ENCODE measurements around the gene MGAM2.

The MGAM2 gene

DNA sequence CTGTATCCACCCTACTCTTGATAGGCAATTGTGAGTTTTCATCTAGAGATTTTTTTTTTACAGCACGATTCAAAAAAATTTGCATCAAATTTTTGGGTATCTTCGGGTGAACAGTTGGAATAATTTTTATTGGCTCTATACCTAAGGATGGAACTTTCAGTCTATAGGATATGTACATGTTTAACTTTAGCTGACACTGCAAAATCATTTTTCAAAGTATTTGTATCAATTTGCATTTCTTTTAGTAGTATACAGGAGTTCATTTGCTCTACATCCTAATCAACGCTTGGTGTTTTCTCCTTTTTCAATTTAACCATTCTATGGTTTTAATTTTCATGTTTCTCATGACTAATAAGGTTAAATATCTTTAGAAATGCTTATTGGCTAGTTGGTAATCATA lies 11.7 kb downstream of the MGAM2 start:
- DNase-seq, result no peak

DNA sequence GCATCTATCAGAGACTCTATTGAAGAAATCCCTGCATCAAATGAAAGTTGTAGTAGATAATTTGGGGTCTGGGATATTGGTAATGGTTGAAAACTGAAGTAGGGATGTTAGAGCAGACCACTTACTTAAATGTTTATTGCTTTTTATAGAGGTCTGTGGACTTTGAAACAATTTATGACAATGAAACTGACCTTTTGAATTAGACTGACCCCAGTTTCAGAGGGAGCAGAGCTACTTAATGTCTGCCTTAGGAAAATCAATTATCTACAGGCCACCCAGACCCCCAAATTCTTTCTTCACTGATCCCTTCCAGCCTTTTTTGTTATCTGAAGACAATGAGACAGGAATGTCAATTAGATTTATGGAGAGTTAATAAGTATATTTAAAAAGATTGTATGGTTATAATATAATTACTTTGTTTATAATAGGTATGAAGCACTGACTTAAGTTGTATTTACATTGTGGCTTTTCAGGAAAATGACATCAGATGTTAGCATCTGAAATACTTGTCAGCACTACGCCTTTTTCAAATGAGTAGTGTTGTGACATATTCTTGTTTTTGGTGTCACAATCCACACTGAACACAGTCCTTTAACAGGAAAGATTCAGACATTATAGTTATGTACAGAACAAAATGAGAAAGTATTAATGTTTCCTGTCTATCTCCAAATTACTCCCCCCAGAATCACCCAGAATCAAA lies 13.9 kb downstream of the MGAM2 start:
- no peak for DNase-seq

DNA sequence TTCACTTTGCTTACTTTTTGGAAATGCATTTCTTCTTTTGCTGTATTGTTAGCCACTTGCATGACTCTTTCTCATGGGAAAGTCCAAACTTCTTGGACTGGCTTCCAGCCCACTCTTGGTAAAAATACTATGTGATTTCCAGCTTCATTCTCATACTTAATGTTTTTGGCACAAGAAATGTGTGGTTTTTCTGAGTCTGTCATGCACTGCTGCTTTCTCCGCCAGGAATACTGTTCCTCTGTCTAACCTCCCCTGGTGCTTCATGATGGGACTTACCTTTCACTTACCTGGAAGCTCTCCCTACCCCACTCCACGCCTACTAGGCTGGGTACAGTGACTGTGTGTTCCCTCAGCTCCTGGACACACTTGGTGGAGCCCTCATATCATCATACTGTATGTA lies 18.7 kb downstream of the MGAM2 start:
- DNase-seq, result no peak

DNA sequence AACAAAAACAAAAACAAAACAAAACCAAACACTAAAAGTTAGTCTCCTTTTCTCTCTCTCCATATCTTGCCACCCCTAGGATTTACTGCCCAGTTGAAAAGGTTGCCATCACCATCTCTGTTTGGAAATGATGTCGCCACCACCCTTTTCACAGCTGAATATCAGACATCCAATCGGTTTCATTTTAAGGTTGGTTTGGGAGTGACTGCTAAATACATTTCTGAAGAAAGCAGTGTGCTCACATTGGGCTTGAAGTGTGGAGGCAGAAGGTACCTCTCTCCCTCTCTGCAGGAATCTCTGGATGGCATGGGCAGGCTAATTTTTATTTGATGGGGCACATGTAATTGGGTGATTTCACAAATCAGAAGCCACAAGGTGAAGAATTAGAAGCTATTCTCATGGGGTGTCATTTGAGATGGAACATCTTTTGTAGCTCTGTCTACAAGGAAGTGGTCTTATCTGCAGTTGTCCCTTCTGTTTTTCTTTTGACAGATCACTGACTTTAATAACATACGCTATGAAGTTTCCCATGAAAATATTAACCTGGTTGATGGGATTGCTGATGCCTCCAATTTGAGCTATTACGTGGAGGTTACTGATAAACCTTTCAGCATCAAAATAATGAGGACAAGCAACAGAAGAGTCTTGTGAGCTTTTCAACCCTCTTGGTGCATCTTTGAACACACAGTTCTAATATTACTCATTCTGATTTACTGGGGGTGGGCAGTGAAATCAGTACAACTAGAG lies 20.1 kb downstream of the MGAM2 start:
- DNase-seq, result no peak

DNA sequence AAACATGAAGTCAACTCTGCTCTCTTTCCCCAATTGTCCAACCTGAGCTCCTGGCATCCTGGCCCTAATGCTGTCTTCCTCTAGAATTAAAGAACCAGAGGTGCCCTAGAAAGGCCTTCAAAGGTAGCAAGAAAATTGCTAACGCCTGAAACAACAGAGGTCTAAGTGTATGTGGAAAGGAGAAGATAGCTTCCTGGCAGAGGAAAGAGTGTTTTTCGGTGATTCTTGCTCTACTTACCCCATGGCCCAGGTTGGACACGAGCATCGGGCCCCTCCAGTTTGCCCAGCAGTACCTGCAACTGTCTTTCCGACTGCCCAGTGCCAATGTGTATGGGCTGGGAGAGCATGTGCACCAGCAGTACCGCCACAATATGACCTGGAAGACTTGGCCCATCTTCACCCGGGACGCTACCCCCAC lies 22.2 kb downstream of the MGAM2 start:
- no peak for DNase-seq

GRCh38 chr7:142134909-142135308 lies 23.4 kb downstream of the MGAM2 start:
- DNase-seq, result no peak

DNA sequence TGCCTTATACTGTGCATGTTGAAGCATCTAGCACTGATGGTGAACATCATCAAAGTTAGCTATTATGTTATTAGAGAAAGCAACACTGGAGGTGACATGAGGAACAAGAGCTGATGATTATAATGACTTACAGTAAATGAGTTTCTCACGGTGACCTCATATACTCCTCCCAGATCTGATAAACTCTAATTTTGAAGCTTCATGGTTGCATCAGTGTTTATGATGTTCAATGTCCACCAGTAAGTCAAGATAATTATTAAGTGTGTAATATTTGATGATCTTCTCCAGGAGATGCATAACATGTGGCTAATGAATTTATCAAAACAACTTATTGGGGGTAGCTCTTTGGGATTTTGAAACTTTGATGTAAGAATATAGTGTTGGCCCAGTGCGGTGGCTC lies 27.5 kb downstream of the MGAM2 start:
- no peak for DNase-seq

DNA sequence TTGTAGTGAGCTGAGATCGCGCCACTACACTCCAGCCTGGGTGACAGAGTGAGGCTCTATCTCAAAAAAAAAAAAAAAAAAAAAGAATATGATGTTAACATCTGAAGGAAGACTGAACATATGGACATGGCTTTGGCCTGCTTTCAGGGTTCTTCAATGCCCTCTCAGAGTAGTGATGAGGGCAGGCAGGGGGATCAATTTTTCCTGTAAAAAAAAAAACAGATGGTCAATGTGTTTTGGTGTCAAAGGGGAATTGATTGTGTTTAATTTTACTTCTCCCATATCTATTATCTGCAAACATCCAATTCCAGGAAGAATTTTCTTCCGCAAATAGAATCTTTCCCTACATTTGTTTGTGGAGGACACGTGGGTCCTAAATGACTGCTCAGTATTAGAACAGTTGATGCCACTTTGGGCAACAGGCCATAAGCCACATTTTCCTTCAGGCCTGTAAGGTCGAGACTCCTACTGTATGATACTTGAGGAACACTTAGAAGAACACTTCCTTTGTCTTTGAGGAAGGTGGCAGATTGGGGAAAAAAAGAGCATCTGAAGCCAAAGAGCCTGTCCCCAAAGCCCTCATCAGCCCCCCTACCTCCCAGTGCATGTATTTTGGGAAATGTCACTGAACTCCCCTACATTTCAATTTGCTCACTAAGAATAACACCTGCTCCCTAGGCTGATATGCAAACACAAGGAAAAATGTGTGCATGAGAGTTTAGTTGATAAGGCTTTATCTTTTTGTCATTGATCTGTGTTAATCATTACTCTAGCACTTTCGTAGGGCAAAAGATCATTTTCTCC lies 28.3 kb downstream of the MGAM2 start:
- no peak for DNase-seq

- no peak for DNase-seq
Measured at GRCh38 chr7:142140401-142140959, 29.0 kb downstream of the MGAM2 start.

- no peak for DNase-seq
Measured at GRCh38 chr7:142142702-142143101, 31.2 kb downstream of the MGAM2 start.

GRCh38 chr7:142146124-142146523 lies 34.6 kb downstream of the MGAM2 start:
- DNase-seq, result no peak

DNA sequence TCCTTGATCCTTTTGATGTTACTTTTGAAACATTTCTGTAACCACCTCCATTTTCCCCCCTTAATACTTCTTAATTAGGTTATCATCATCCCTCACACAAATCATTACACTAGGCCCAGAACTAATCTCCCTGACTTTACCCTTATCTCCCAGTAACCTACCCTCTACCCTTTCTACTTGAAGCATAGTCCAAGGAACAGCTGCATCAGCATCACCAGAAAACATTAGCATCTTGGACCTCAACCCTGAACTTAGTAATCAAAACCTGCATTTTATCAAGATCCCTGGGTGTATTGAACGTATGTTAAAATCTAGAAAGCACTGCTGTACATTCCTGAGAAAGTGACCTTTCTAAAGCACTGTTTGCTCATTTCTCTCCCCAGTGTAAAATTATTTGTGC lies 38.8 kb downstream of the MGAM2 start:
- DNase-seq, result no peak

- DNase-seq, result no peak
Measured at GRCh38 chr7:142150869-142151268, 39.4 kb downstream of the MGAM2 start.

DNA sequence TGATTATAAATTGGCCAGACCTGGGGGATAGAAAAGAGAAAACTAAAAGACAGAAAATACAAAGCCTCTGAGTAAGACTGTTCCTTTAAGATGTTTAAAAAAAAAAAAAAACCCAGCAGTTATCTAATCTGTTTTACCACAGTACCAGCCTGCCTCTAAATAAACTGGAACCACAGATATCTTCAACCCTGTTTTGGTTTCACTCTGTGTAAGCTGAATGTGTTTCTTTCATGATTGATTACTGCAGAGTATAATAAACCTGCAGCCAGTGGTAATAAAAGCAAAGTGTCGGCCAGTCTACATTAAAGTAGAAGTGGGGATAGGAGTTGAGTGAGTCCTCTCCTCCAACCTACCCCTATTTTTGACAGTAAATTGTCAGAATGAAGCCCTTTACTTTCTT lies 40.6 kb downstream of the MGAM2 start:
- DNase-seq, result no peak

GRCh38 chr7:142153400-142153799 lies 41.9 kb downstream of the MGAM2 start:
- DNase-seq, result no peak

GRCh38 chr7:142158736-142159496 lies 47.4 kb downstream of the MGAM2 start:
- DNase-seq, result no peak

DNA sequence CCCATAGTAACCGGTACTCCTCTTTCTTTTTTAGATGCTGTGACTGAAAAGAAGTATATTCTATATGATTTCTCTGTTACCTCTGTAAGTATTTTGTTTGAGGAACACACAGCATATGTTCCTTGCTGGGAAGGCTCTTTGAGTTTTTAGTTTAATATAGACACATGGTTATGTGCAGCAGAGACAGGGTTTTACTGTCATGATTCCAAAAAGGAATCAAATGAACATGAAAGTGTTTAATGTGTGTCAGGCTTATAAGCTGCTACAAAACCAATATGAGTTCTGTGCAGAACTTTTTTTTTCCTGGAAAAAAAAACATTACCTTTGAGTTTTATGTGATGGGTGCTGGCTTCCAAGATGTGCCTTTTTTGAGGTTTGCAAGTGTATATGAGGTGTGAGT lies 50.4 kb downstream of the MGAM2 start:
- no peak for DNase-seq

DNA sequence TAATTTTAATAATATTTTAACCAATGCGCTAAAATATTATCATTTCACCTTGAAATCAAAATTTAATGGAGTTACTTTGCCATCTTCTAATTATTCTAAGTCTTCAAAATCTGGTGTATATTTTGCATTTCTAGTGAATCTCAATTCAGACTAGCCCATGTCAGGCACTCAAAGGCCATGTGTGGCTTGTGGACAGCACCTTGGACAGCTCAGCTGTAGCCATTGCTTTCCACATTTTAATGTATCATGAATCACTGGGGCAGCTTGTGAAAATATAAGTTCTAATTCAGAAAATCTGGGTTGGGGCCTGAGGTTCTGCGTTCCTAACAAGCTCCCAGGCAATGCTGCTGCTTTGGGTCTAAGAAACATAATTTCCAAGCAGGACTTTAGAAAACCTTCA lies 57.2 kb downstream of the MGAM2 start:
- DNase-seq, result no peak

GRCh38 chr7:142172932-142173331 lies 61.4 kb downstream of the MGAM2 start:
- no peak for DNase-seq

GRCh38 chr7:142174441-142174840 lies 62.9 kb downstream of the MGAM2 start:
- no peak for DNase-seq

DNA sequence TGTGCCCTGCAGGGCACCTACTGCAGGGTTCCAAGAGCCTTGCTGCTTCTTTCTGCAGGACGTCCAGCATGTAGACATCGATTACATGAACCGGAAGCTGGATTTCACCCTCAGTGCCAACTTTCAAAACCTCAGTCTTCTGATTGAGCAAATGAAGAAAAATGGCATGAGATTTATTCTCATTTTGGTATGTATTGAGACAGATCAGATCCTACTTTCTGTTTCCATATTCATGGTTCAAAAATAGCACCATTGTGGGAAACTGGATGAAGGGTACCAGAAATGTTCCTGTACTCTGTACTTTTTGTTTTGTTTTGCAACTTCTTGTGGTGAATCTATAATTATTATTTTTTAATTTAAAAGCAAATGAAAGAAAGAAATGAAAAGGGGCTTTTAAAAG lies 64.1 kb downstream of the MGAM2 start:
- no peak for DNase-seq

DNA sequence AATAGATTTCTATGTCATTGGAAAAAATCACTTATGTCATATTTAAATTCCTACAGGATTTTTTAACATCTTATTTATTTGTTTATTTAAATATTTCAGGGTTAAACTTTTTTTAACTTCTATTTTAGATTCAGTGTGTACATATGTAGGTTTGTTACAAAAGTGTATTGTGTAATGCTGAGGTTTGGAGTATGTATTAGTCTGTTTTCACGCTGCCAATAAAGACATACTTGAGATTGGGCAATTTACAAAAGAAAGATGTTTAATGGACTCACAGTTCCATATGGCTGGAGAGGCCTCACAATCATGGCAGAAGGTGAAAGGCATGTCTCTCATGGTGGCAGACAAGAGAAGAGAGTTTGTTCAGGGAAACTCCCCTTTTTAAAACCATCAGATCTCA lies 65.4 kb downstream of the MGAM2 start:
- DNase-seq, result no peak

DNA sequence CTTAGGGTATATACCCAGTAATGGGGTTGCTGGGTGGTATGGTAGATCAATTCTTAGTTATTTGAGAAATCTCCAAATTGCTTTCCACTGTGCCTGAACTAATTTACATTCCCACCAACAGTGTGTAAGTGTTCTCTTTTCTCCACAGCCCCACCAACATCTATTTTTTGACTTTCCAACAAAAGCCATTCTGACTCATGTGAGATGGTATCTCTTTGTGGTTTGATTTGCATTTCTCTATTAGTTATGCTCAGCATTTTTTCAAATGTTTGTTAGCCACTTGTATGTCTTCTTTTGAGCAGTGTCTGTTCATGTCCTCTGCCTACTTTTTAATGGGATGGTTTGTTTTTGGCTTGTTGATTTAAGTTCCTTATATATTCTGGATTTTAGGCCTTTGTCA lies 66.4 kb downstream of the MGAM2 start:
- no peak for DNase-seq
